Measurements from ENCODE around the gene IGDCC3.

DNA sequence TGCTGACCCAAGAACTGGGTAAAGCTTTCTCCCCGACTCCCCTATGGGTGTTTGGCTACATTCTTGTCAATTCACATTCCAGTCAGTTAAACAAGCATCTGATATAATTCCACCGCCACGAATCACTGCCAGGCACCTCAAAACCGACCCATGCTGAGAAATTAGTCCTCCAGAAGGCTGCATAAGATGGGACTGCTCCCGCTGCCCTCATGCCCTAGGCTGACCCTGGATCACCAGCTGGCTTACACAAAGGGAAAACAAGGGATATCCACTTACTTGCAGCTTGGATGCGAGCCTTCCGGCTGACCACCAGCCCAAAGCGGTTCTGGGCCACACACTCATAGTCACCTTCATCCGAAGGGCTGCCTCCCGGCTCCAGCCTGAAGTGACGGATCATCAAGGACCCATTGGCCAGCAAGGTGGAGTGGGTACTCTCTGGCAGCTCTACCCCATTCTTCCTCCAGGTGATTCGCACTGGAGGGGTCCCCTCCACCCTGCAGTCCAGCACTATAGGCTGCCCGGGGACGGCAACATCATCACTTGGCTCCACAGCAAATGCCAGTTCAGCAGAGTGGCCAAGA, 2.9 kb downstream of the IGDCC3 start:
- TF ChIP-seq POLR2AphosphoS5 (IDR thresholded peaks at IDR 0.05; ENCODE audit: borderline replicate concordance, low read depth, low read length) (no peak), EZH2 (IDR thresholded peaks at IDR 0.05) (no peak), FOXP2 (optimal IDR thresholded peaks at IDR 0.05; ENCODE audit: control extremely low read depth, extremely low read length, insufficient read depth) (no peak)

All from SK-N-MC (cell line).